ENCODE data around the gene NCOA7. TPM values are rescaled to one million over a fixed set of nuclear protein-coding genes. Genes with fewer than 3 reads are reported as not detected.
"Not testable (repeated sequence)": the region's sequence is repeated elsewhere in the genome, so short reads cannot be mapped to it uniquely, and the experiment has no call there.

NCOA7 gene
- total RNA-seq, 2 experiments from 2014 or later = 58.1 to 58.5 TPM

DNA sequence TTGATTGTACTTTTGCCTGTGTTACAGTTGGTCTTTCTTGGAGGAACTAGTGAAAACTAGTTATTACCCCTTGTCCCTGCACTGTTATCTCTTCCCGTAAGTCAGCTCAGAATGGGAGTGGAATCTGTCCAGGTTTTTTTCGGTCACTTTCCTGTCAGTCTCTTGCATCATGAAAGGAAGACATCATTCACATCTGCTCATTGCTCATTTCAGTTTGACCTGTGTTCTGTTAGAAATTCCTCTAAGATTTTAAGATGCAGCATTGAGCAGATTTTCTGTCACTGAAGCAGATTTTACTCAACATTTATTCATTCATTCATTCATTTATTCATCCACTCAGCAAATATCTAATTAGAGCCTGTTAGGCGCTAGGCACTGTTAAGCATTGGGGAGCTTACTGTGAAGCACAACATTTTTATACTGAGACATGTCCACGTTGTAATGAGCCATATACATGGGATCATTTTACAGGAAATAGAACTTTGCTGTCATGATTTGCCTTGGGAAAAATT lies 132.7 kb downstream of the NCOA7 start:
- ChIA-PET POLR2A (no interaction called here), CTCF (interaction anchor here (0.9 kb wide), 1 partner anchor 30 kb away, joined by 3 read pairs; no protein-coding TSS in a partner anchor)

GRCh38 chr6:125924169-125924568 lies 133.4 kb downstream of the NCOA7 start:
- CTCF ChIA-PET = no interaction called here
- POLR2A ChIA-PET = no interaction called here

DNA sequence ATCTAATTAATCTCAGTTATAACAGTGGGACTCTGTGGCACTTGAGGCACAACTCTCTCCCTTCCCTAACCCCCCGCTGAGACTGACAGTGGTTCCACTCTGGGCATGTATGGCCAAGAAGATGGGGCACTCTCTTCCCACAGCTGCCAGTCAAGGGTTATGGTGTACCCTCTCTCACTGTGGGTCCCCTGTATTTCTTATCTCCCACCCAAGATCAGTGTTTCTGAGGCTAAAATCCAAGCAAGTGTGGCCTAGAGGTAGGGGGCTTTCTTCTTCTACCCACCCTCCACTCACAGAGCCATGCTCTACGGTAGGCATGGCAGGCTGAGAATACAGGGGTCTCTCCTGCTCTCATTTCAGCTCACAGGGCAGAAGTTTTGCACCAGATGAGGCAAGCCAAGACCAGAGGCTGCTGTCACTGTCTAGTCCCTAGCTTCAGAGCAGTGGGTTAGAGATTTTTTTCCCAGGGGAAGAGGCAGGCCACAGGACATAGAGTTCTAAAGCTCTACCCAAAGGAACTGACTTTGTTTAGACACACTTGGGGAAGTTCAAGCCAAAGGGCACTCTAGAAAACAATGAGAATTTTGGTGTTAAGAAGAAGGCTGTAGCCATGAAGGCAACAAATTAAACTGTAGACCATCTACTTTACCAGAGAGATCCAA lies 134.1 kb downstream of the NCOA7 start:
- ChIA-PET CTCF (no interaction called here), POLR2A (no interaction called here)

- POLR2A ChIA-PET = no interaction called here
- CTCF ChIA-PET = interaction anchor here (1.1 to 1.2 kb wide), 2 partner anchors 30 to 31 kb away, joined by 3 to 4 read pairs; no protein-coding TSS in a partner anchor
Measured at GRCh38 chr6:125926711-125927110, 136.0 kb downstream of the NCOA7 start.

- ChIA-PET POLR2A (no interaction called here), CTCF (no interaction called here)
Measured at GRCh38 chr6:125927761-125928160, 137.0 kb downstream of the NCOA7 start.

DNA sequence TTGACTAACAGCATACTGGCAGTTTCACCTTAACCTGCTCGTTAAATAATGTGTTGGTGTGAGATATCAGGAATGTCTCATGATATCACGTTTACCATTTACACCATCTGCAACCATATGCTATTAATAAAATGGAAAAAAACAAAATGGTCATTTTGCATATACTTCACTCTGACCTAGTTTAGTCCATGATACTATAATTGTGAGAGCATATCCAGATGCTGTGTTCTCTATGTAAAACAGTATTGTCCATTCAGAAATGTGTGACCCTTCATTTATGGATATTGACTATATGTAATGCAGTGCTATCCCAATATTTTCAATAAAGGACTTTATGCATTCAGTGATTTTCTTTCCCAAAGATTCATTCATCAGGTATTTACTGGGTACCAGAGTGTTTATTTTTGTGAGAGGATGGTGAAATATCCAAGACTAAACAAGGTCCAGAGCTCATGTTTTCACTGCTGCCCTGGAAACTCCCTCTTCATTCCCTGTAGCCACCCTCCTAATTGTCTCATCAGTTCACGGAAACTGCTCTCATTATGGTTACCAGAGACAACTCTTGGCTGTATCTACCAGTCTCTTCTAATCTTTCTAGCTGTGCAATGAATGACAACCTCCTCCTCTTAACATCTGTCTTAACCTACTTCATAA lies 140.1 kb downstream of the NCOA7 start:
- CTCF ChIA-PET = no interaction called here
- POLR2A ChIA-PET = no interaction called here

- ChIA-PET CTCF (interaction anchor here (1.0 kb wide), 1 partner anchor 25 kb away, joined by 3 read pairs; no protein-coding TSS in a partner anchor), POLR2A (interaction anchor here (0.6 kb wide), 1 partner anchor 649 kb away, joined by 3 read pairs; no protein-coding TSS in a partner anchor)
Measured at GRCh38 chr6:125931733-125932450, 141.1 kb downstream of the NCOA7 start.

GRCh38 chr6:125932451-125932795 lies 141.7 kb downstream of the NCOA7 start:
- POLR2A ChIA-PET = interaction anchor here (0.6 kb wide), 1 partner anchor 650 kb away, joined by 3 read pairs; no protein-coding TSS in a partner anchor
- CTCF ChIA-PET = interaction anchor here (1.0 kb wide), 1 partner anchor 25 kb away, joined by 3 read pairs; no protein-coding TSS in a partner anchor

DNA sequence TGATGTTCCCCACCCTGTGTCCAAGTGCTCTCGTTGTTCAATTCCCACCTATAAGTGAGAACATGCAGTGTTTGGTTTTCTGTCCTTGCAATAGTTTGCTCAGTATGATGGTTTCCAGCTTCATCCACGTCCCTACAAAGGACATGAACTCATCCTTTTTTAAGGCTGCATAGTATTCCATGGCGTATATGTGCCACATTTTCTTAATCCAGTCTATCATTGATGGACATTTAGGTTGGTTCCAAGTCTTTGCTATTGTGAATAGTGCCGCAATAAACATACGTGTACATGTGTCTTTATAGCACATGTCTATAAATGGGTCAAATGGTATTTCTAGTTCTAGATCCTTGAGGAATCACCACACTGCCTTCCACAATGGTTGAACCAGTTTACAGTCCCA lies 144.8 kb downstream of the NCOA7 start:
- POLR2A ChIA-PET, CTCF ChIA-PET: not testable (repeated sequence)

- ChIA-PET POLR2A (no interaction called here), CTCF (no interaction called here)
Measured at GRCh38 chr6:125939026-125939425, 148.3 kb downstream of the NCOA7 start.

DNA sequence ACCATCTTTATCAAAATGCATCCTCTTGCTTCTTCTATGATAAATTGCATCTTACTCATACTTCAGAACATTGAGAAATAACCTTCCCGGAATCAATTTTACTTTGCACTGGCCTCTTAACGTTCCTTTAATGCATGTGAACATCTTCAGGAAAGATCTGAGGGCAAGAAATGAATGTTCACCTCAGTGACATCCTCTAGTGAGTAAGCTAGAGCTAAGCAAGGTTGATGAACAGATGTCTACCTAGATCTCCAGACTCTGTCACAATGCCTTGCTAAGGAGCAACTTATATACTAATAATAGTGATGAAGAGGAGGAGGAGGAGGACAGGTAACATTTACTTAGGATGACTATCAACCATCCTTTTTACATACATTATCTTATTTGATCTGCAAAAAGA lies 149.0 kb downstream of the NCOA7 start:
- ChIA-PET POLR2A (no interaction called here), CTCF (no interaction called here)

DNA sequence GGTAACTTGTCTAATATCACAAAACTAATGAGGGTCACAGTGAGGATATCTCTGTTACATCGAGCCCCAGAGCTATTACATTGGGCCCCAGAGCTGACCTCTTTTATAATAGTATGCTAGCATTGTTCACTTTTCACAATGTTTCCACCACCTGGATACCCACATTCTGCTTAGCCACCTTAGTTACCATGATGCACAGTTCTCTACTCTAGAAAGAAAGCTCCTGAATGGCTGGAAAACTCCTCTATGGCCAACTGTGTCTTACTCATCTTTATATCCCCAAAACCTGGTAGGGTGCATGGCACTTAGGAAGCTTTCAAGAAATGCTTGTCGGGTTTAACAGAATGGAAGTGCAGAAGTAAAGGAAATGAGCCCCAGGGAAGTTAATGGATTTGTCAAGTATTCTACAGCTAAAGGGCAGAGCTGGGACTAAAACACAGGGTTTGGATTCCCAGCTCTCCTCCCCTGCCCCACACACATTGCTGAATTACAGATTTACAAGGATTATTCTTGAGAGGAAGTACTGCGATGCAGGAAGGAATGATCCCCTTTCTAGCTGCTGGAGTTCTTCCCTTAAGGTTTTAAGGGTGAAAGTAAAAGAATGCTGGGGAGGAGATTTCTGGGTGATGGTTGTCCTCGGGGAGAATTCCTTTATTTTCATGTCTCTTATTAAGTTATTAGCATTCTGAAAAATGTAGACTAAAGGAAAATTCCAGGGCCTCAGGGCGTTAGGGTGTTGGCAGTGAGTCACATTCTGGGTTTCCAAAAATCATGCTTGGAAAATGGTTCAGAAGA lies 149.7 kb downstream of the NCOA7 start:
- ChIA-PET POLR2A (no interaction called here), CTCF (no interaction called here)

DNA sequence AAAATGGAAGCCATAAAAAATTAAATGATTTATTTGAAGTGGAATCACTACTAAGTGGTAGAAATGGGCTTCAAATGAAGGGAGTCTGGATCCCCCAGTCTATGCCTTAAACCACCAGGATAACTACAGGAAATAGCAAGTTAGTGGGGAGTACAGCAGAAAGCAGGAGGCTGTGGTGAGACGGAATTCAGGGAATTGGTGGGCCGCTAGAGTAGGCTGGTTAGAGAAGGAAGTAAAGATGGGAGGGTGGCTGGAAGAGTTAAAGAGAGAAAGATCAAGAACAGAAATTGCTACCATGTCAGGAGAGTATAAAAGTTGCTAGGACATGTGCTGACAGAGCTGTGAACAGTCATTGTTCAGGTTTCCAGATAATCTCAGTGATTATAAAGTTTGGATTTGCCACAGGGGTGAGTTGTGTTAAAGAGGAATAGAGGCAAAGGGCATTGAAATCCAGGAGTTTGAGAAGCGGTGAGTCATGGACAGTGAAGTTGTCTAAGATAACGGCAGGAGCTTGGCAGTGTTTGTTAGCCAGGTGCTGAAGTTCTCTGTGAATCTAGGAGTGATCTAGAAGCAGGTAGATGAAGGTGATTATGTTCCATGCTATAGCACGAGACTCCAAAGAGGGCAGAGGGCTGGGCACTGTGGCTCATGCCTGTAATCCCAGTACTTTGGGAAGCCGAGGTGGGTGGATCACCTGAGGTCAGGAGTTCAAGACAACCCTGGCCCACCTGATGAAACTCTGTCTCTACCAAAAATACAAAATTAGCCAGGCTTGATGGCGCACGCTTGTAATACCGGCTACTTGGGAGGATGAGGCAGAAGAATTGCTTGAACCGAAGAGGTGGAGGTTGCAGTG lies 152.1 kb downstream of the NCOA7 start:
- CTCF ChIA-PET = interaction anchor here (1.1 kb wide), 1 partner anchor 13 kb away, joined by 4 read pairs; the partner anchor contains the start of gene HINT3
- POLR2A ChIA-PET = no interaction called here

GRCh38 chr6:125943528-125944433 lies 153.0 kb downstream of the NCOA7 start:
- ChIA-PET CTCF (interaction anchor here (1.1 kb wide), 1 partner anchor 13 kb away, joined by 4 read pairs; the partner anchor contains the start of gene HINT3), POLR2A (no interaction called here)

GRCh38 chr6:125944434-125944816 lies 153.7 kb downstream of the NCOA7 start:
- CTCF ChIA-PET = no interaction called here
- POLR2A ChIA-PET = no interaction called here

DNA sequence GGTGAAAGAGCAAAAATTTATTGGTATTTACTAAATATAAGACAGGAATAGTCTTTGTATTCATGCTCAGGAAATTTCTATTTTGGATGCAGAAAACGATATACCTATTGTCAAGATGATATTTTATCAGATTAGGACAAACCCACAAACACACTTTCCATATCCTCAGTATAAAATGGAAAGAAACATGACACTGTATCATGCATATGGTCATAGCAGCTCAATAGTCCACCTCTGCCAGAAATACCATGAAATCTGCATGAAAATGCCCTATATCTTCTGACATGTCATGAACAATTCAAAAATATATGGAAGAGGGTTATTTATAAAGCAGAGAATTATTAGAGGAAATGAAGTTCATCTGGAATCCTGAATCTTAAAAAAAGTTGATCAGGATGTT lies 154.1 kb downstream of the NCOA7 start:
- POLR2A ChIA-PET = no interaction called here

DNA sequence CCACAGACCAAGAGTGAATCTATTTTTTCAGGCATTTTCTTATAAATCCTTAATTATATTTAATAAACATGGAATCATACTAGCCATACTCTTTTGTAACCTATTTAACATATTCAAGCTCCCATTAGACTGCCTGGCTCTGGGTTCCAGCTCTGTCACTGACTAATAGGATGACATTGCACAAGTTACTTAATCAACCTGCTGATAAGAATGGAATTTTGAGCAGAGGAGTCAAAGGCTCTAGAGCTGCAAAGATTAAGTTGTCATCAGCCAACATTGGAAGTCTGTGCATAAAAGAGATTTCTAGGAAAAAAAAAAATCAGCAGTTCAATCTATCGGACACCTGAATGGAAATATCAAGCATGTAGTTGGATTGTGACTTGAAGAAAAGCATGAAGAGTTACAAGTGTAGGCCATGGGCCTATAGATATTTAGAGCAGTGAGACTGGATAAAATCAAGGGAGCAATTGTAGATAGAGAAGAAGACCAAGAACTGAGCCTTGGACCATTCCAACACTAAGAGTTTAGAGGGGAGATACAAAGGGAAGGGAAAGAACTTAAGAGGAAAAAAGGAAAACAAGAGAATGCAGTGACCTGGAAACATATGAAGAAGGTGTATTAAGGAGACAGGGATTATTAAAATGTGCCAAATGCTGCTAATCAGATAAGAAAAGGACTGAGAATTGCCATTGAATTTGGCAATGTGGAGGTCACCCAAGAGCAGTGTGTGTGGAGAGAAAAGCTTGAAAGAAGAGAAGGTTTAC lies 154.8 kb downstream of the NCOA7 start:
- POLR2A ChIA-PET = no interaction called here
- CTCF ChIA-PET = no interaction called here

More for the DNA sequence above, 154.1 kb downstream of the NCOA7 start:
- CTCF ChIA-PET = no interaction called here

All from activated CD8-positive, alpha-beta memory T cell treated with anti-CD3 and anti-CD28 coated beads for 36 hours (primary cell).